ENCODE data around the gene GNPNAT1. TPM values are rescaled to one million over a fixed set of nuclear protein-coding genes. Genes with fewer than 3 reads are reported as not detected.

GNPNAT1 gene
- polyA plus RNA-seq, 2 donors = 4.8 to 8.3 TPM

GRCh38 chr14:52792097-52792415 lies 649 bp upstream of the GNPNAT1 start:
- Histone ChIP-seq H3K27ac (ENCODE audit: low read depth in 2 of 2, low read length in 1 of 2) (peak overlapping the region; percentile 89 to 95), H3K9me3 (ENCODE audit: control insufficient read depth in 2 of 2, insufficient read depth in 1 of 2, low read depth in 1 of 2, low read length in 1 of 2) (no peaks in the 10 kb centered on the region), H3K36me3 (ENCODE audit: control insufficient read depth in 2 of 2, insufficient read depth in 2 of 2, low read length in 1 of 2) (no peaks in the 10 kb centered on the region), H3K27me3 (ENCODE audit: control insufficient read depth in 1 of 2, insufficient read depth in 2 of 2, low read length in 2 of 2) (no peaks in the 10 kb centered on the region), H3K4me1 (ENCODE audit: control insufficient read depth in 2 of 2, insufficient read depth in 2 of 2, low read length in 1 of 2) (peaks cover 0 to 4% of the 10 kb centered on the region in 2 donors), H3K4me3 (ENCODE audit: low read depth in 1 of 2, low read length in 2 of 2) (peak overlapping the region; percentile 54 to 68)
- WGBS, 2 donors = 76 to 80% methylated on average over 7 of the region's 7 CpGs

- Histone ChIP-seq H3K36me3 (ENCODE audit: control insufficient read depth in 2 of 2, insufficient read depth in 2 of 2, low read length in 1 of 2) (no peaks in the 10 kb centered on the region), H3K27me3 (ENCODE audit: control insufficient read depth in 1 of 2, insufficient read depth in 2 of 2, low read length in 2 of 2) (no peaks in the 10 kb centered on the region), H3K9me3 (ENCODE audit: control insufficient read depth in 2 of 2, insufficient read depth in 1 of 2, low read depth in 1 of 2, low read length in 1 of 2) (no peaks in the 10 kb centered on the region), H3K4me3 (ENCODE audit: low read depth in 1 of 2, low read length in 2 of 2) (peak overlapping the region; percentile 68 to 71), H3K4me1 (ENCODE audit: control insufficient read depth in 2 of 2, insufficient read depth in 2 of 2, low read length in 1 of 2) (peaks cover 0 to 4% of the 10 kb centered on the region in 2 donors), H3K27ac (ENCODE audit: low read depth in 2 of 2, low read length in 1 of 2) (peak overlapping the region; percentile 86 to 87)
- 1% methylated on average over 26 of the region's 26 CpGs for WGBS, 2 donors
These were observed 618 bp downstream of the GNPNAT1 start for GRCh38 chr14:52790756-52791222.

- H3K4me3 ChIP-seq (ENCODE audit: low read depth in 1 of 2, low read length in 2 of 2) = peak overlapping the region; percentile 26 to 68
- H3K36me3 ChIP-seq (ENCODE audit: control insufficient read depth in 2 of 2, insufficient read depth in 2 of 2, low read length in 1 of 2) = no peaks in the 10 kb centered on the region
- no peaks in the 10 kb centered on the region for H3K27me3 ChIP-seq (ENCODE audit: control insufficient read depth in 1 of 2, insufficient read depth in 2 of 2, low read length in 2 of 2)
- peaks cover 0 to 4% of the 10 kb centered on the region in 2 donors for H3K4me1 ChIP-seq (ENCODE audit: control insufficient read depth in 2 of 2, insufficient read depth in 2 of 2, low read length in 1 of 2)
- WGBS, 2 donors = 51 to 59% methylated on average over 18 of the region's 18 CpGs
- H3K27ac ChIP-seq (ENCODE audit: low read depth in 2 of 2, low read length in 1 of 2) = no peak overlapping the region
- H3K9me3 ChIP-seq (ENCODE audit: control insufficient read depth in 2 of 2, insufficient read depth in 1 of 2, low read depth in 1 of 2, low read length in 1 of 2) = no peaks in the 10 kb centered on the region
These were observed 1.2 kb downstream of the GNPNAT1 start for GRCh38 chr14:52790011-52790755.

- Histone ChIP-seq H3K27me3 (ENCODE audit: control insufficient read depth in 1 of 2, insufficient read depth in 2 of 2, low read length in 2 of 2) (no peaks in the 10 kb centered on the region), H3K36me3 (ENCODE audit: control insufficient read depth in 2 of 2, insufficient read depth in 2 of 2, low read length in 1 of 2) (no peaks in the 10 kb centered on the region), H3K27ac (ENCODE audit: low read depth in 2 of 2, low read length in 1 of 2) (no peak overlapping the region), H3K4me1 (ENCODE audit: control insufficient read depth in 2 of 2, insufficient read depth in 2 of 2, low read length in 1 of 2) (peaks cover 0 to 4% of the 10 kb centered on the region in 2 donors), H3K9me3 (ENCODE audit: control insufficient read depth in 2 of 2, insufficient read depth in 1 of 2, low read depth in 1 of 2, low read length in 1 of 2) (no peaks in the 10 kb centered on the region), H3K4me3 (ENCODE audit: low read depth in 1 of 2, low read length in 2 of 2) (no peak overlapping the region)
- 92% methylated on average over 2 of the region's 2 CpGs for WGBS, 2 donors
These were observed 2.3 kb downstream of the GNPNAT1 start for GRCh38 chr14:52789118-52789517.

GRCh38 chr14:52786887-52787286 lies 4.5 kb downstream of the GNPNAT1 start:
- H3K4me1 ChIP-seq (ENCODE audit: control insufficient read depth in 2 of 2, insufficient read depth in 2 of 2, low read length in 1 of 2) = peaks cover 0 to 4% of the 10 kb centered on the region in 2 donors
- no peaks in the 10 kb centered on the region for H3K27me3 ChIP-seq (ENCODE audit: control insufficient read depth in 1 of 2, insufficient read depth in 2 of 2, low read length in 2 of 2)
- H3K36me3 ChIP-seq (ENCODE audit: control insufficient read depth in 2 of 2, insufficient read depth in 2 of 2, low read length in 1 of 2) = no peaks in the 10 kb centered on the region
- H3K9me3 ChIP-seq (ENCODE audit: control insufficient read depth in 2 of 2, insufficient read depth in 1 of 2, low read depth in 1 of 2, low read length in 1 of 2) = no peaks in the 10 kb centered on the region
- H3K4me3 ChIP-seq (ENCODE audit: low read depth in 1 of 2, low read length in 2 of 2) = no peak overlapping the region
- no peak overlapping the region for H3K27ac ChIP-seq (ENCODE audit: low read depth in 2 of 2, low read length in 1 of 2)

- no peaks in the 10 kb centered on the region for H3K4me1 ChIP-seq (ENCODE audit: control insufficient read depth in 2 of 2, insufficient read depth in 2 of 2, low read length in 1 of 2)
- no peaks in the 10 kb centered on the region for H3K36me3 ChIP-seq (ENCODE audit: control insufficient read depth in 2 of 2, insufficient read depth in 2 of 2, low read length in 1 of 2)
- no peaks in the 10 kb centered on the region for H3K9me3 ChIP-seq (ENCODE audit: control insufficient read depth in 2 of 2, insufficient read depth in 1 of 2, low read depth in 1 of 2, low read length in 1 of 2)
- no peak overlapping the region for H3K4me3 ChIP-seq (ENCODE audit: low read depth in 1 of 2, low read length in 2 of 2)
- no peaks in the 10 kb centered on the region for H3K27me3 ChIP-seq (ENCODE audit: control insufficient read depth in 1 of 2, insufficient read depth in 2 of 2, low read length in 2 of 2)
- no peak overlapping the region for H3K27ac ChIP-seq (ENCODE audit: low read depth in 2 of 2, low read length in 1 of 2)
- WGBS, 2 donors = 79 to 85% methylated on average over 1 of the region's 1 CpG
These were observed 8.2 kb downstream of the GNPNAT1 start for GRCh38 chr14:52783206-52783605.

GRCh38 chr14:52781629-52782028 lies 9.8 kb downstream of the GNPNAT1 start:
- H3K27ac ChIP-seq (ENCODE audit: low read depth in 2 of 2, low read length in 1 of 2) = no peak overlapping the region
- no peak overlapping the region for H3K4me3 ChIP-seq (ENCODE audit: low read depth in 1 of 2, low read length in 2 of 2)
- H3K4me1 ChIP-seq (ENCODE audit: control insufficient read depth in 2 of 2, insufficient read depth in 2 of 2, low read length in 1 of 2) = no peaks in the 10 kb centered on the region
- no peaks in the 10 kb centered on the region for H3K9me3 ChIP-seq (ENCODE audit: control insufficient read depth in 2 of 2, insufficient read depth in 1 of 2, low read depth in 1 of 2, low read length in 1 of 2)
- no peaks in the 10 kb centered on the region for H3K27me3 ChIP-seq (ENCODE audit: control insufficient read depth in 1 of 2, insufficient read depth in 2 of 2, low read length in 2 of 2)
- 94 to 98% methylated on average over 1 of the region's 1 CpG for WGBS, 2 donors
- H3K36me3 ChIP-seq (ENCODE audit: control insufficient read depth in 2 of 2, insufficient read depth in 2 of 2, low read length in 1 of 2) = no peaks in the 10 kb centered on the region

- WGBS, 2 donors = 91 to 98% methylated on average over 1 of the region's 1 CpG
- Histone ChIP-seq H3K4me1 (ENCODE audit: control insufficient read depth in 2 of 2, insufficient read depth in 2 of 2, low read length in 1 of 2) (no peaks in the 10 kb centered on the region), H3K36me3 (ENCODE audit: control insufficient read depth in 2 of 2, insufficient read depth in 2 of 2, low read length in 1 of 2) (peaks cover 0 to under 1% of the 10 kb centered on the region in 2 donors)
These were observed 10.5 kb downstream of the GNPNAT1 start for GRCh38 chr14:52780893-52781292.

GRCh38 chr14:52778702-52779101 lies 12.7 kb downstream of the GNPNAT1 start:
- H3K27ac ChIP-seq (ENCODE audit: low read depth in 2 of 2, low read length in 1 of 2) = no peak overlapping the region
- no peak overlapping the region for H3K4me3 ChIP-seq (ENCODE audit: low read depth in 1 of 2, low read length in 2 of 2)
- H3K27me3 ChIP-seq (ENCODE audit: control insufficient read depth in 1 of 2, insufficient read depth in 2 of 2, low read length in 2 of 2) = no peaks in the 10 kb centered on the region
- no peaks in the 10 kb centered on the region for H3K9me3 ChIP-seq (ENCODE audit: control insufficient read depth in 2 of 2, insufficient read depth in 1 of 2, low read depth in 1 of 2, low read length in 1 of 2)
- H3K36me3 ChIP-seq (ENCODE audit: control insufficient read depth in 2 of 2, insufficient read depth in 2 of 2, low read length in 1 of 2) = peaks cover 0 to 6% of the 10 kb centered on the region in 2 donors
- H3K4me1 ChIP-seq (ENCODE audit: control insufficient read depth in 2 of 2, insufficient read depth in 2 of 2, low read length in 1 of 2) = no peaks in the 10 kb centered on the region
- 79 to 81% methylated on average over 7 of the region's 7 CpGs for WGBS, 2 donors

More at GRCh38 chr14:52780893-52781292, 10.5 kb downstream of the GNPNAT1 start:
- Histone ChIP-seq H3K4me3 (ENCODE audit: low read depth in 1 of 2, low read length in 2 of 2) (no peak overlapping the region), H3K27me3 (ENCODE audit: control insufficient read depth in 1 of 2, insufficient read depth in 2 of 2, low read length in 2 of 2) (no peaks in the 10 kb centered on the region), H3K27ac (ENCODE audit: low read depth in 2 of 2, low read length in 1 of 2) (no peak overlapping the region), H3K9me3 (ENCODE audit: control insufficient read depth in 2 of 2, insufficient read depth in 1 of 2, low read depth in 1 of 2, low read length in 1 of 2) (no peaks in the 10 kb centered on the region)

- no peaks in the 10 kb centered on the region for H3K9me3 ChIP-seq (ENCODE audit: control insufficient read depth in 2 of 2, insufficient read depth in 1 of 2, low read depth in 1 of 2, low read length in 1 of 2)
- peaks cover 0 to 6% of the 10 kb centered on the region in 2 donors for H3K36me3 ChIP-seq (ENCODE audit: control insufficient read depth in 2 of 2, insufficient read depth in 2 of 2, low read length in 1 of 2)
- WGBS, 2 donors = 78 to 88% methylated on average over 7 of the region's 7 CpGs
- no peaks in the 10 kb centered on the region for H3K27me3 ChIP-seq (ENCODE audit: control insufficient read depth in 1 of 2, insufficient read depth in 2 of 2, low read length in 2 of 2)
- no peaks in the 10 kb centered on the region for H3K4me1 ChIP-seq (ENCODE audit: control insufficient read depth in 2 of 2, insufficient read depth in 2 of 2, low read length in 1 of 2)
- no peak overlapping the region for H3K4me3 ChIP-seq (ENCODE audit: low read depth in 1 of 2, low read length in 2 of 2)
- H3K27ac ChIP-seq (ENCODE audit: low read depth in 2 of 2, low read length in 1 of 2) = no peak overlapping the region
These were observed 14.6 kb downstream of the GNPNAT1 start for GRCh38 chr14:52776816-52777215.
